ENCODE data around the gene ABCC2.

DNA sequence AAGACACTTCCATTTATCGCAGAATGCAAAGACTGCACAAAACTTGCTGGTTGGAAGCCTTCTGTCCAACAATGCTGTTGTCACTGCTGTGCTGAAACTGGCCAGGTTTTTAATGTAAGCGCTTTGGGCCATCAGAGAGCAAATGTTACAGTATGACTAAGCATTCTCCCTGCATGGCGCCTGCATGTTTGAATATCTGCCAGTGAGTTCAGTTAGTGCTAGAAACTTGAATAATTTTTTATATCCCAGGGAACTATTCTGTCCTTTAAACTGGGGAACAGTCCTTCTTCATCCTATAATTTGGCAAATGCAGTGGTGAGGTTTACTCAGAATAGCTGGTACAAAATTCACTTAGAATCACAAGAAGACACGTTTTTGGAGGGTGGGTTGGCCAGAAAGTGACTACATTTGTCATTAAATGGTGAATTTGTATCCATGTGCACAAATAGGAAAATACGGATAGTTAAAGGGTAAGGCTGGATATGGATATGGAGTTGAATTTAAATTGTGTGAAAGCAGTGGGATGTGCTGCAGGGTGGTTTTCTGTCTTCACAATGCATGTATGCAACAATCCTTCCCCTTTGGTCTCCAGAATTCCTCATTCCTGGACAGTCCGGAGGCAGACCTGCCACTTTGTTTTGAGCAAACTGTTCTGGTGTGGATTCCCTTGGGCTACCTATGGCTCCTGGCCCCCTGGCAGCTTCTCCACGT, 1.7 kb downstream of the ABCC2 start:
- TF ChIP-seq CTCF (conservative IDR thresholded peaks at IDR 0.05; ENCODE audit: low read depth, low read length) (no peak), EZH2 (IDR thresholded peaks at IDR 0.05; ENCODE audit: borderline replicate concordance, low read depth, low read length, poor library complexity, severe bottlenecking) (no peak)

Data from A673 (cell line).